ENCODE results near the gene HTR1B. TPM values are rescaled to one million over a fixed set of nuclear protein-coding genes. Genes with fewer than 3 reads are reported as not detected.

The HTR1B gene
- total RNA-seq, 1 donor = not detected

- H2AFZ ChIP-seq (ENCODE audit: low read length) = no peak overlapping the region
- DNase-seq (ENCODE audit: insufficient read length, low spot score, missing footprints) = no peak
These were observed 38.1 kb downstream of the HTR1B start for GRCh38 chr6:77425216-77425615.

DNA sequence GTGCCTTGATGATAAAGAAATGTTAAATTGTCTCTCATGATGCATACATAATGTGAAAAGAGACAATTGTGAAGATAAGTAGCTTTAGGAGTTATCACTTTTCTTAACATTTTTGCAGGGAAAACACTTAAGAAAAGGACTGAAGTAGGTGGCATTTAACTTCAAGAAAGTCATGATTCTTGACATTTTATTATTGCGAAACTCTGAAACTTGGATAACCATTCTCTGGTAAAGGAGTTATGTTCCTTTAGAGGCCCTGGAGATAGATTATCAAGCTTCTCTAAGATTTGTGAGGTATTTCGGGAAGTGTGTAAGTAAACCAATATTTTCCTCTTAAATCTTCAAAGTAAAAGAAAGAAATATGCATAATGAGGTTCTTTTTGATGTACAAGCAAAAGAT, 38.5 kb downstream of the HTR1B start:
- Histone ChIP-seq H4K20me1 (ENCODE audit: insufficient read depth, low read length) (no peaks in the 10 kb centered on the region), H3K4me1 (ENCODE audit: insufficient read depth, low read length) (peaks cover 7% of the 10 kb centered on the region), H3K27me3 (ENCODE audit: insufficient read depth, low read length) (no peaks in the 10 kb centered on the region), H3K79me2 (ENCODE audit: insufficient read depth, low read length) (no peaks in the 10 kb centered on the region), H3K4me2 (ENCODE audit: insufficient read depth, low read length) (no peak overlapping the region), H3K36me3 (ENCODE audit: insufficient read depth, low read length) (no peaks in the 10 kb centered on the region), H2AFZ (ENCODE audit: low read length) (no peak overlapping the region), H3K4me3 (ENCODE audit: insufficient read depth, low read length) (no peak overlapping the region), H3K27ac (ENCODE audit: low read depth, low read length) (no peak overlapping the region), H3K9me3 (ENCODE audit: low read depth, low read length) (no peaks in the 10 kb centered on the region)
- no peak for TF ChIP-seq CTCF (IDR thresholded peaks at IDR 0.05; ENCODE audit: extremely low read depth, low read depth, low read length)
- DNase-seq (ENCODE audit: insufficient read length, low spot score, missing footprints) = no peak

More at GRCh38 chr6:77425216-77425615, 38.1 kb downstream of the HTR1B start:
- H3K27me3 ChIP-seq (ENCODE audit: insufficient read depth, low read length) = no peaks in the 10 kb centered on the region
- no peaks in the 10 kb centered on the region for H3K79me2 ChIP-seq (ENCODE audit: insufficient read depth, low read length)
- no peak overlapping the region for H3K4me2 ChIP-seq (ENCODE audit: insufficient read depth, low read length)
- TF ChIP-seq CTCF (IDR thresholded peaks at IDR 0.05; ENCODE audit: extremely low read depth, low read depth, low read length) = no peak
- H3K9me3 ChIP-seq (ENCODE audit: low read depth, low read length) = no peaks in the 10 kb centered on the region
- H4K20me1 ChIP-seq (ENCODE audit: insufficient read depth, low read length) = no peaks in the 10 kb centered on the region
- no peak overlapping the region for H3K4me3 ChIP-seq (ENCODE audit: insufficient read depth, low read length)
- no peak overlapping the region for H3K27ac ChIP-seq (ENCODE audit: low read depth, low read length)
- peaks cover 7% of the 10 kb centered on the region for H3K4me1 ChIP-seq (ENCODE audit: insufficient read depth, low read length)
- H3K36me3 ChIP-seq (ENCODE audit: insufficient read depth, low read length) = no peaks in the 10 kb centered on the region

- Histone ChIP-seq H3K79me2 (ENCODE audit: insufficient read depth, low read length) (no peaks in the 10 kb centered on the region), H3K4me3 (ENCODE audit: insufficient read depth, low read length) (no peak overlapping the region), H4K20me1 (ENCODE audit: insufficient read depth, low read length) (no peaks in the 10 kb centered on the region), H3K4me1 (ENCODE audit: insufficient read depth, low read length) (no peaks in the 10 kb centered on the region), H3K36me3 (ENCODE audit: insufficient read depth, low read length) (no peaks in the 10 kb centered on the region), H3K27ac (ENCODE audit: low read depth, low read length) (no peak overlapping the region), H3K4me2 (ENCODE audit: insufficient read depth, low read length) (no peak overlapping the region), H3K9me3 (ENCODE audit: low read depth, low read length) (no peaks in the 10 kb centered on the region), H2AFZ (ENCODE audit: low read length) (no peak overlapping the region), H3K27me3 (ENCODE audit: insufficient read depth, low read length) (no peaks in the 10 kb centered on the region)
- no peak for DNase-seq (ENCODE audit: insufficient read length, low spot score, missing footprints)
- TF ChIP-seq CTCF (IDR thresholded peaks at IDR 0.05; ENCODE audit: extremely low read depth, low read depth, low read length) = no peak
These were observed 46.5 kb downstream of the HTR1B start for GRCh38 chr6:77416839-77417238.

- no peaks in the 10 kb centered on the region for H4K20me1 ChIP-seq (ENCODE audit: insufficient read depth, low read length)
- no peak overlapping the region for H3K4me2 ChIP-seq (ENCODE audit: insufficient read depth, low read length)
- no peak for TF ChIP-seq CTCF (IDR thresholded peaks at IDR 0.05; ENCODE audit: extremely low read depth, low read depth, low read length)
- H3K4me1 ChIP-seq (ENCODE audit: insufficient read depth, low read length) = no peaks in the 10 kb centered on the region
- no peaks in the 10 kb centered on the region for H3K27me3 ChIP-seq (ENCODE audit: insufficient read depth, low read length)
- H2AFZ ChIP-seq (ENCODE audit: low read length) = no peak overlapping the region
- H3K79me2 ChIP-seq (ENCODE audit: insufficient read depth, low read length) = no peaks in the 10 kb centered on the region
- no peak for DNase-seq (ENCODE audit: insufficient read length, low spot score, missing footprints)
- H3K4me3 ChIP-seq (ENCODE audit: insufficient read depth, low read length) = no peak overlapping the region
- no peak overlapping the region for H3K27ac ChIP-seq (ENCODE audit: low read depth, low read length)
- no peaks in the 10 kb centered on the region for H3K36me3 ChIP-seq (ENCODE audit: insufficient read depth, low read length)
- no peaks in the 10 kb centered on the region for H3K9me3 ChIP-seq (ENCODE audit: low read depth, low read length)
These were observed 47.6 kb downstream of the HTR1B start for GRCh38 chr6:77415706-77416105.

Other genes with a start within 250 kb of the HTR1B start
- not detected in 2 replicates for gene MEI4, start 189.5 kb upstream of the HTR1B start, total RNA-seq

All from osteoblast (primary cell).